ENCODE measurements around the gene EFCAB6.

DNA sequence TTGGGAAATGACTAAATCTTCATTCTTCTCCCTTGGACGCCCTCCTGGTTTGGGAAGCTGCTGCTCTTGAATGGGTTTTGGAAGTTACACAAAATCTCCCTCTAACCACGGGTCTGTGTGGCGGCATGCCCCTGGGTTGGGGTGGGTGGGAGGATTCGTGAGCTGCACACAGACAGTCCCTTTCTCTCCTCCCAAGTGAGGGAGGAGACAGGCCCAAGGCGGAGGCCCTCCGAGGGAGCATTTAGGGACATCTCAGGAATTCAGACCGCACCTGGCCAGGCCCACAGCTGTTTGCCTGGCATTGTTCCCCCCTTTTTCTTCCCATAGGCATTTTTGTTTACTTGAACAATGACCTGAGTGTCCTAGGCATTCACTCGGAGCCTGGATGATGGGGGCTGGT, 306.2 kb downstream of the EFCAB6 start:
- TF ChIP-seq, protein P1, sequence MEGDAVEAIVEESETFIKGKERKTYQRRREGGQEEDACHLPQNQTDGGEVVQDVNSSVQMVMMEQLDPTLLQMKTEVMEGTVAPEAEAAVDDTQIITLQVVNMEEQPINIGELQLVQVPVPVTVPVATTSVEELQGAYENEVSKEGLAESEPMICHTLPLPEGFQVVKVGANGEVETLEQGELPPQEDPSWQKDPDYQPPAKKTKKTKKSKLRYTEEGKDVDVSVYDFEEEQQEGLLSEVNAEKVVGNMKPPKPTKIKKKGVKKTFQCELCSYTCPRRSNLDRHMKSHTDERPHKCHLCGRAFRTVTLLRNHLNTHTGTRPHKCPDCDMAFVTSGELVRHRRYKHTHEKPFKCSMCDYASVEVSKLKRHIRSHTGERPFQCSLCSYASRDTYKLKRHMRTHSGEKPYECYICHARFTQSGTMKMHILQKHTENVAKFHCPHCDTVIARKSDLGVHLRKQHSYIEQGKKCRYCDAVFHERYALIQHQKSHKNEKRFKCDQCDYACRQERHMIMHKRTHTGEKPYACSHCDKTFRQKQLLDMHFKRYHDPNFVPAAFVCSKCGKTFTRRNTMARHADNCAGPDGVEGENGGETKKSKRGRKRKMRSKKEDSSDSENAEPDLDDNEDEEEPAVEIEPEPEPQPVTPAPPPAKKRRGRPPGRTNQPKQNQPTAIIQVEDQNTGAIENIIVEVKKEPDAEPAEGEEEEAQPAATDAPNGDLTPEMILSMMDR (IDR thresholded peaks at IDR 0.05): no peak
- TF ChIP-seq POLR2A (IDR thresholded peaks at IDR 0.05): no peak
